Uterus (tissue), 2 donors: ENCODE measurements around the gene PRDM10.

ENCODE experiments used
- POLR2A ChIP-seq, 2 donors: fragments of 450-650 bp; IDR thresholded peaks; one replicate each; pipeline ENCODE4 v1.6.1; 2016; ENCODE audit warnings: antibody characterized with exemption in 2 of 2, mild to moderate bottlenecking in 1 of 2, moderate library complexity in 1 of 2
- TF ChIP-seq, protein P1 (sequence below), 4 experiments: fragments of 200-600 bp in 2 of 4; fragments of 450-650 bp in 2 of 4; sonication (generic) in 2 of 4; IDR thresholded peaks; one replicate each; pipeline ENCODE4 v1.5.1; 2016 to 2019; ENCODE audit warnings: antibody characterized with exemption in 4 of 4, mild to moderate bottlenecking in 2 of 4, moderate library complexity in 1 of 4

DNA sequence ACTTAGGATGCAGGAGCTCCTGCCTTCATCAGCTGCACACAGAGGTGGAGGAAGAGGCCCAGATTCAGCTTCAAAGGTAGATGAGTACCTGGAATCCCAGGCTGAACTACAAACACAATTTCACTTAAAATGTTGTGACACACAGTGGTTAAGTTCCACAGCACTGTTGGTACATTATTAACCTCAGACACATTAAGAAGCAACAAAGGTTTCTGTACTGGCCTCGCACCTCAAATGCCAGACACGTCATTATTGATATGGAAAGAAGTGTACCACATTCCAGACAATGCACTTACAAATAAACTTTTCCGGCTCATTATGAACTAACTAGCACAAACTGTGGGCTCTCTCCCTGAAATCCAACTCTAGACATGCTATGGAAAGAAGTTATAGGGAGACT, 34.6 kb downstream of the PRDM10 start:
- TF ChIP-seq, protein P1, sequence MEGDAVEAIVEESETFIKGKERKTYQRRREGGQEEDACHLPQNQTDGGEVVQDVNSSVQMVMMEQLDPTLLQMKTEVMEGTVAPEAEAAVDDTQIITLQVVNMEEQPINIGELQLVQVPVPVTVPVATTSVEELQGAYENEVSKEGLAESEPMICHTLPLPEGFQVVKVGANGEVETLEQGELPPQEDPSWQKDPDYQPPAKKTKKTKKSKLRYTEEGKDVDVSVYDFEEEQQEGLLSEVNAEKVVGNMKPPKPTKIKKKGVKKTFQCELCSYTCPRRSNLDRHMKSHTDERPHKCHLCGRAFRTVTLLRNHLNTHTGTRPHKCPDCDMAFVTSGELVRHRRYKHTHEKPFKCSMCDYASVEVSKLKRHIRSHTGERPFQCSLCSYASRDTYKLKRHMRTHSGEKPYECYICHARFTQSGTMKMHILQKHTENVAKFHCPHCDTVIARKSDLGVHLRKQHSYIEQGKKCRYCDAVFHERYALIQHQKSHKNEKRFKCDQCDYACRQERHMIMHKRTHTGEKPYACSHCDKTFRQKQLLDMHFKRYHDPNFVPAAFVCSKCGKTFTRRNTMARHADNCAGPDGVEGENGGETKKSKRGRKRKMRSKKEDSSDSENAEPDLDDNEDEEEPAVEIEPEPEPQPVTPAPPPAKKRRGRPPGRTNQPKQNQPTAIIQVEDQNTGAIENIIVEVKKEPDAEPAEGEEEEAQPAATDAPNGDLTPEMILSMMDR (IDR thresholded peaks at IDR 0.05): no peak
- TF ChIP-seq POLR2A (IDR thresholded peaks at IDR 0.05): no peak
